ENCODE results near the gene ARHGDIG.

DNA sequence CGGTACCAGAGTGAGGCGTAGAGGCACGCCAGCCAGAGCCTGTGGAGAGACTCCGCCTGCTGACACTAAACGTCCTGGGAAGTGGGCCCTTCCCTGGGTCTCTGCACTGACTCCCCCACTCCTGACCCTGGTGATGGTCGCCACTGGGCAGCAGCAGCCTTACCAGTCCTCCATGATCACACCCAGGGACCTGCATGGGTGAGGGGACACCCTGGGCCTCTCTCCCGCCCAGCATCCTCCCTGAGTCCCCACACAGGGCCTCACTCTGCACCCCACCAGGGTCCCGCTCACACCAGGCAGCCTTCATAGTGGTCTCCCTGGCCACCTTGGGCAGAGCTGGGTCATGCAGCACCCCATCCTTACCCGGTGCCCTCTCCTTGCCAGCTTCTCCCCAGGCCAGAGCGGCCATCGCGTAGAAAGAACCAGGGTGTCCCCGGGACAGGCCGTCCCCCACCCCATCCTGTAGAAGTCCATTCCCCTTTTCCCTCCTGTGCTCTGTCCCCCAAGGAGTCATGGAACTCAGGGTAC is 15.3 kb upstream of the ARHGDIG start:
- TF ChIP-seq, protein P1, sequence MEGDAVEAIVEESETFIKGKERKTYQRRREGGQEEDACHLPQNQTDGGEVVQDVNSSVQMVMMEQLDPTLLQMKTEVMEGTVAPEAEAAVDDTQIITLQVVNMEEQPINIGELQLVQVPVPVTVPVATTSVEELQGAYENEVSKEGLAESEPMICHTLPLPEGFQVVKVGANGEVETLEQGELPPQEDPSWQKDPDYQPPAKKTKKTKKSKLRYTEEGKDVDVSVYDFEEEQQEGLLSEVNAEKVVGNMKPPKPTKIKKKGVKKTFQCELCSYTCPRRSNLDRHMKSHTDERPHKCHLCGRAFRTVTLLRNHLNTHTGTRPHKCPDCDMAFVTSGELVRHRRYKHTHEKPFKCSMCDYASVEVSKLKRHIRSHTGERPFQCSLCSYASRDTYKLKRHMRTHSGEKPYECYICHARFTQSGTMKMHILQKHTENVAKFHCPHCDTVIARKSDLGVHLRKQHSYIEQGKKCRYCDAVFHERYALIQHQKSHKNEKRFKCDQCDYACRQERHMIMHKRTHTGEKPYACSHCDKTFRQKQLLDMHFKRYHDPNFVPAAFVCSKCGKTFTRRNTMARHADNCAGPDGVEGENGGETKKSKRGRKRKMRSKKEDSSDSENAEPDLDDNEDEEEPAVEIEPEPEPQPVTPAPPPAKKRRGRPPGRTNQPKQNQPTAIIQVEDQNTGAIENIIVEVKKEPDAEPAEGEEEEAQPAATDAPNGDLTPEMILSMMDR (conservative IDR thresholded peaks at IDR 0.05 in 1 of 2, IDR thresholded peaks at IDR 0.05 in 1 of 2; ENCODE audit: extremely low read depth in 1 of 2, insufficient read depth in 1 of 2, low read depth in 1 of 2, low read length in 2 of 2) = no peak
- TF ChIP-seq EZH2 (IDR thresholded peaks at IDR 0.05; ENCODE audit: borderline replicate concordance, low read length) = no peak

Measured in mammary epithelial cell (primary cell).